ENCODE data around the gene FAM200B.

DNA sequence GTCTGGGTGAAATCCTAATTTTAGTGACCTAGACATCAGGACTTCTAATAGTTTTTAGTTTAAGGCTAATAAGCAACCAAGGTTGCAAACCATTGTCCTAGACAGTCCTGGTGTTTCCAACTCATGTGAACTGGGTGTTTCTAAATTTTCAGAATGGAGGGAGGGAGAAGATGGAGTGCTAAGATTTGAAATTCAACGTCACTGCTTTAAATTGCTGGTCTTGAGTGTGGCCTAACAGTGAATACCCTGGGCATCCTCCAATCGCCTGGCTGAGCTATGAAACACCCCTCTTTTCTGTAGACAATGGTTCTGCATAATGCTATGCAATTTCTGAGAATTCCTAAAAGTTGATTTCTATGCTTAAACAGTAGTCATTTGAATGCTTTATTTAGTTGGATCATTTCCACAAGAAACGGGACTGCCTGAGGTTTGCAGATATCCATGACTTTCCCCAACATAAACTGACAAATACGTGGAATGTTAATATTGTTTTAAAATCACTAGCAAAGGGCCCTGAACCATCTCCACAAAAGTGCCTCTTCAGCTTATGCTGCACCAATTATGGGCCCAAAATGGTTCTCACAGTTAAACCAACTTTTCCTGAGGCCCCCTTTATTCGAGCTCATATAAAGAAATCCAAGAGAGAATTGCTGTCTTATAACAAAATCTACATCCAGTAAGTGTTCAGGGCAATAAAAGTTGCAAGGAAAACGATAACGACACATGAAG lies 27.6 kb upstream of the FAM200B start:
- TF ChIP-seq, protein P1, sequence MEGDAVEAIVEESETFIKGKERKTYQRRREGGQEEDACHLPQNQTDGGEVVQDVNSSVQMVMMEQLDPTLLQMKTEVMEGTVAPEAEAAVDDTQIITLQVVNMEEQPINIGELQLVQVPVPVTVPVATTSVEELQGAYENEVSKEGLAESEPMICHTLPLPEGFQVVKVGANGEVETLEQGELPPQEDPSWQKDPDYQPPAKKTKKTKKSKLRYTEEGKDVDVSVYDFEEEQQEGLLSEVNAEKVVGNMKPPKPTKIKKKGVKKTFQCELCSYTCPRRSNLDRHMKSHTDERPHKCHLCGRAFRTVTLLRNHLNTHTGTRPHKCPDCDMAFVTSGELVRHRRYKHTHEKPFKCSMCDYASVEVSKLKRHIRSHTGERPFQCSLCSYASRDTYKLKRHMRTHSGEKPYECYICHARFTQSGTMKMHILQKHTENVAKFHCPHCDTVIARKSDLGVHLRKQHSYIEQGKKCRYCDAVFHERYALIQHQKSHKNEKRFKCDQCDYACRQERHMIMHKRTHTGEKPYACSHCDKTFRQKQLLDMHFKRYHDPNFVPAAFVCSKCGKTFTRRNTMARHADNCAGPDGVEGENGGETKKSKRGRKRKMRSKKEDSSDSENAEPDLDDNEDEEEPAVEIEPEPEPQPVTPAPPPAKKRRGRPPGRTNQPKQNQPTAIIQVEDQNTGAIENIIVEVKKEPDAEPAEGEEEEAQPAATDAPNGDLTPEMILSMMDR (IDR thresholded peaks at IDR 0.05; ENCODE audit: low read depth, low read length) = no peak
- no peak for TF ChIP-seq EZH2phosphoT487 (IDR thresholded peaks at IDR 0.05; ENCODE audit: low read depth)

Data from OCI-LY3 (cell line).